Neural cell (in vitro differentiated cells): Measurements from ENCODE around the gene ARMC9.

ENCODE experiments used
- EP300 ChIP-seq: fragments of 450-650 bp; conservative IDR thresholded peaks from 2 replicates; pipeline ENCODE4 v1.6.1; 2014; ENCODE audit warnings: antibody characterized with exemption, mild to moderate bottlenecking, moderate library complexity; ENCODE audit not compliant: poor library complexity, severe bottlenecking
- EZH2 ChIP-seq: fragments of 200-600, 300-800 bp; shearing (Covaris generic), sonication (generic); IDR thresholded peaks from 2 replicates; pipeline ENCODE4 v1.6.1; 2014; ENCODE audit warnings: antibody characterized with exemption, low read length, borderline replicate concordance, mild to moderate bottlenecking; ENCODE audit not compliant: insufficient read depth, poor library complexity, severe bottlenecking
- POLR2AphosphoS5 ChIP-seq: IDR thresholded peaks from 2 replicates; pipeline ENCODE4 v1.6.1; 2012
- RAD21 ChIP-seq: fragments of 450-650 bp; conservative IDR thresholded peaks from 2 replicates; pipeline ENCODE4 v1.6.1; 2014; ENCODE audit warnings: antibody characterized with exemption, mild to moderate bottlenecking, moderate library complexity
- SMC3 ChIP-seq: fragments of 450-650 bp; conservative IDR thresholded peaks from 2 replicates; pipeline ENCODE4 v1.6.1; 2014; ENCODE audit warnings: antibody characterized with exemption, mild to moderate bottlenecking, moderate library complexity; ENCODE audit not compliant: poor library complexity
- TAF1 ChIP-seq: IDR thresholded peaks from 2 replicates; pipeline ENCODE4 v1.6.1; 2012; ENCODE audit warnings: low read depth
- TF ChIP-seq, protein P1 (sequence below): fragments of 450-650 bp; IDR thresholded peaks from 2 replicates; pipeline ENCODE4 v1.5.1; 2014; ENCODE audit warnings: antibody characterized with exemption, mild to moderate bottlenecking, moderate library complexity; ENCODE audit not compliant: poor library complexity, severe bottlenecking
- TF ChIP-seq, protein P2 (sequence below): IDR thresholded peaks from 2 replicates; pipeline ENCODE4 v1.6.1; 2012; ENCODE audit warnings: borderline replicate concordance

DNA sequence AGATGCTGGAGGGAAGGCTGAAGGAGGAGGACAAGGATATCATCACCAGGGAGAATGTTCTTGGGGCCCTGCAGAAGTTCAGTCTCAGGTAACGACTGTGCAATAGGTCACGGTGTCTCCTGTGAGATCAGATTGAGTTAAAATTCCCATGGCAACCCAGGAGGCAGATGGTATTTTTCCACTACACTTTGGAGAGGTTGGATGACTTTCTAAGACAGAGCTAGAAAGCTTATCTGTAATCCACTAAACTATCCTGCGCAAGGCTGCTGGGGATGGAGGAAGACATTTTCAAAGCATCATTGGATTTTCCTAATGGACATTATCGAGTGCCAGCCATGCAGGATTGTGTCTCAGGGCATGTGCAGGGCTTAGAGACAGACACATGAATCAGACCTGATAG, 74.6 kb downstream of the ARMC9 start:
- TF ChIP-seq, protein P1, sequence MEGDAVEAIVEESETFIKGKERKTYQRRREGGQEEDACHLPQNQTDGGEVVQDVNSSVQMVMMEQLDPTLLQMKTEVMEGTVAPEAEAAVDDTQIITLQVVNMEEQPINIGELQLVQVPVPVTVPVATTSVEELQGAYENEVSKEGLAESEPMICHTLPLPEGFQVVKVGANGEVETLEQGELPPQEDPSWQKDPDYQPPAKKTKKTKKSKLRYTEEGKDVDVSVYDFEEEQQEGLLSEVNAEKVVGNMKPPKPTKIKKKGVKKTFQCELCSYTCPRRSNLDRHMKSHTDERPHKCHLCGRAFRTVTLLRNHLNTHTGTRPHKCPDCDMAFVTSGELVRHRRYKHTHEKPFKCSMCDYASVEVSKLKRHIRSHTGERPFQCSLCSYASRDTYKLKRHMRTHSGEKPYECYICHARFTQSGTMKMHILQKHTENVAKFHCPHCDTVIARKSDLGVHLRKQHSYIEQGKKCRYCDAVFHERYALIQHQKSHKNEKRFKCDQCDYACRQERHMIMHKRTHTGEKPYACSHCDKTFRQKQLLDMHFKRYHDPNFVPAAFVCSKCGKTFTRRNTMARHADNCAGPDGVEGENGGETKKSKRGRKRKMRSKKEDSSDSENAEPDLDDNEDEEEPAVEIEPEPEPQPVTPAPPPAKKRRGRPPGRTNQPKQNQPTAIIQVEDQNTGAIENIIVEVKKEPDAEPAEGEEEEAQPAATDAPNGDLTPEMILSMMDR, result no peak
- no peak for TF ChIP-seq RAD21
- TF ChIP-seq SMC3, result no peak
- TF ChIP-seq EZH2, result no peak
- TF ChIP-seq POLR2AphosphoS5, result no peak
- TF ChIP-seq, protein P2, sequence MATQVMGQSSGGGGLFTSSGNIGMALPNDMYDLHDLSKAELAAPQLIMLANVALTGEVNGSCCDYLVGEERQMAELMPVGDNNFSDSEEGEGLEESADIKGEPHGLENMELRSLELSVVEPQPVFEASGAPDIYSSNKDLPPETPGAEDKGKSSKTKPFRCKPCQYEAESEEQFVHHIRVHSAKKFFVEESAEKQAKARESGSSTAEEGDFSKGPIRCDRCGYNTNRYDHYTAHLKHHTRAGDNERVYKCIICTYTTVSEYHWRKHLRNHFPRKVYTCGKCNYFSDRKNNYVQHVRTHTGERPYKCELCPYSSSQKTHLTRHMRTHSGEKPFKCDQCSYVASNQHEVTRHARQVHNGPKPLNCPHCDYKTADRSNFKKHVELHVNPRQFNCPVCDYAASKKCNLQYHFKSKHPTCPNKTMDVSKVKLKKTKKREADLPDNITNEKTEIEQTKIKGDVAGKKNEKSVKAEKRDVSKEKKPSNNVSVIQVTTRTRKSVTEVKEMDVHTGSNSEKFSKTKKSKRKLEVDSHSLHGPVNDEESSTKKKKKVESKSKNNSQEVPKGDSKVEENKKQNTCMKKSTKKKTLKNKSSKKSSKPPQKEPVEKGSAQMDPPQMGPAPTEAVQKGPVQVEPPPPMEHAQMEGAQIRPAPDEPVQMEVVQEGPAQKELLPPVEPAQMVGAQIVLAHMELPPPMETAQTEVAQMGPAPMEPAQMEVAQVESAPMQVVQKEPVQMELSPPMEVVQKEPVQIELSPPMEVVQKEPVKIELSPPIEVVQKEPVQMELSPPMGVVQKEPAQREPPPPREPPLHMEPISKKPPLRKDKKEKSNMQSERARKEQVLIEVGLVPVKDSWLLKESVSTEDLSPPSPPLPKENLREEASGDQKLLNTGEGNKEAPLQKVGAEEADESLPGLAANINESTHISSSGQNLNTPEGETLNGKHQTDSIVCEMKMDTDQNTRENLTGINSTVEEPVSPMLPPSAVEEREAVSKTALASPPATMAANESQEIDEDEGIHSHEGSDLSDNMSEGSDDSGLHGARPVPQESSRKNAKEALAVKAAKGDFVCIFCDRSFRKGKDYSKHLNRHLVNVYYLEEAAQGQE, result no peak
- no peak for TF ChIP-seq EP300
- TF ChIP-seq TAF1, result no peak
